Duodenal mucosa (tissue), 2 donors: ENCODE measurements around the gene SEMA4C.

ENCODE experiments used
- H3K27ac ChIP-seq: one replicate; pipeline ENCODE4 v1.7.0; 2013; ENCODE audit warnings: low read depth, low read length
- H3K27me3 ChIP-seq, 2 donors: one replicate each; pipeline ENCODE4 v1.7.0; 2013; ENCODE audit warnings: low read length in 2 of 2, control low read depth in 1 of 2; ENCODE audit not compliant: insufficient read depth in 2 of 2, control insufficient read depth in 1 of 2
- H3K36me3 ChIP-seq, 2 donors: one replicate each; pipeline ENCODE4 v1.7.0; 2013; ENCODE audit warnings: low read length in 2 of 2, control low read depth in 1 of 2; ENCODE audit not compliant: insufficient read depth in 2 of 2, control insufficient read depth in 1 of 2
- H3K4me1 ChIP-seq, 2 donors: one replicate each; pipeline ENCODE4 v1.7.0; 2013; ENCODE audit warnings: low read length in 2 of 2, control low read depth in 1 of 2; ENCODE audit not compliant: insufficient read depth in 2 of 2, control insufficient read depth in 1 of 2
- H3K4me3 ChIP-seq, 2 donors: one replicate each; pipeline ENCODE4 v1.7.0; 2013; ENCODE audit warnings: low read length in 2 of 2, low read depth in 1 of 2
- H3K9ac ChIP-seq, 2 donors: one replicate each; pipeline ENCODE4 v1.7.0; 2013; ENCODE audit warnings: low read length in 2 of 2, low read depth in 1 of 2
- H3K9me3 ChIP-seq, 2 donors: one replicate each; pipeline ENCODE4 v1.7.0; 2013; ENCODE audit warnings: low read length in 2 of 2, control low read depth in 1 of 2; ENCODE audit not compliant: control insufficient read depth in 1 of 2

SEMA4C gene

GRCh38 chr2:96912346-96913116 is 42.7 kb upstream of the SEMA4C start:
- H3K27ac ChIP-seq: no peak overlapping the region
- no peak overlapping the region for H3K4me3 ChIP-seq
- H3K4me1 ChIP-seq: peaks cover 4 to 23% of the 10 kb centered on the region in 2 donors
- H3K9me3 ChIP-seq: no peaks in the 10 kb centered on the region
- no peaks in the 10 kb centered on the region for H3K36me3 ChIP-seq
- no peak overlapping the region for H3K9ac ChIP-seq
- peaks cover 0 to 3% of the 10 kb centered on the region in 2 donors for H3K27me3 ChIP-seq

- Histone ChIP-seq H3K9me3 (no peaks in the 10 kb centered on the region), H3K4me1 (peaks cover 4 to 20% of the 10 kb centered on the region in 2 donors), H3K36me3 (no peaks in the 10 kb centered on the region), H3K4me3 (no peak overlapping the region), H3K27ac (no peak overlapping the region), H3K9ac (no peak overlapping the region), H3K27me3 (peaks cover 0 to 3% of the 10 kb centered on the region in 2 donors)
Measured at GRCh38 chr2:96909611-96910021, 39.7 kb upstream of the SEMA4C start.

GRCh38 chr2:96907115-96908041 is 37.5 kb upstream of the SEMA4C start:
- no peak overlapping the region for H3K9ac ChIP-seq
- H3K27ac ChIP-seq: peak overlapping the region; percentile 50
- peak overlapping the region in 1 of 2 donors; percentile 8 for H3K4me3 ChIP-seq
- H3K36me3 ChIP-seq: no peaks in the 10 kb centered on the region
- no peaks in the 10 kb centered on the region for H3K9me3 ChIP-seq
- H3K27me3 ChIP-seq: no peaks in the 10 kb centered on the region
- peaks cover 0 to 6% of the 10 kb centered on the region in 2 donors for H3K4me1 ChIP-seq

GRCh38 chr2:96906729-96907114 is 36.8 kb upstream of the SEMA4C start:
- Histone ChIP-seq H3K4me3 (no peak overlapping the region), H3K27ac (peak overlapping the region; percentile 50), H3K27me3 (no peaks in the 10 kb centered on the region), H3K9me3 (no peaks in the 10 kb centered on the region), H3K4me1 (peaks cover 0 to 6% of the 10 kb centered on the region in 2 donors), H3K9ac (no peak overlapping the region), H3K36me3 (no peaks in the 10 kb centered on the region)

- H3K4me1 ChIP-seq: peaks cover 0 to 6% of the 10 kb centered on the region in 2 donors
- H3K27me3 ChIP-seq: no peaks in the 10 kb centered on the region
- no peak overlapping the region for H3K4me3 ChIP-seq
- H3K9ac ChIP-seq: no peak overlapping the region
- H3K36me3 ChIP-seq: no peaks in the 10 kb centered on the region
- H3K9me3 ChIP-seq: no peaks in the 10 kb centered on the region
- H3K27ac ChIP-seq: no peak overlapping the region
Measured at GRCh38 chr2:96903815-96904214, 33.9 kb upstream of the SEMA4C start.

DNA sequence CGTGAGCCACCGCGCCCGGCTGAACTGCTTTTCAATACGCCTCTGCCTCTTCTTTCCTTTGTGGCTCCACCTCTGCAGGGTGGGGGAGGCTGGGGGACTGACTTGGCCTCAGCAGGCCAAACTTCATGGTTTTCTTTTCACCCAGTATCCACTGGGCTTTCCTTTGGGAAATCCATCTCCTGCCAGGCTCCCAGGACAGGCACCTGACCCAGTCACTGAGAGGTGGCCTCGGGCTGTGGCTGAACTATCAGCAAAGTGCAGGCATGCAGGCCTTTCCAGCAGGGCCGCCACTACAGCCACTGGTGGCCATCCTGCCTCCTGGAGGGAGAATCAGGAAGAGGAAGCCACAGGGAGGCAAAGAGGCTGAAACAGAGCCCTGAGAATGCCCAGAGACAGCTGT is 33.4 kb upstream of the SEMA4C start:
- Histone ChIP-seq H3K27me3 (no peaks in the 10 kb centered on the region), H3K9ac (no peak overlapping the region), H3K4me1 (peaks cover 0 to 6% of the 10 kb centered on the region in 2 donors), H3K4me3 (no peak overlapping the region), H3K9me3 (no peaks in the 10 kb centered on the region), H3K27ac (no peak overlapping the region), H3K36me3 (no peaks in the 10 kb centered on the region)

DNA sequence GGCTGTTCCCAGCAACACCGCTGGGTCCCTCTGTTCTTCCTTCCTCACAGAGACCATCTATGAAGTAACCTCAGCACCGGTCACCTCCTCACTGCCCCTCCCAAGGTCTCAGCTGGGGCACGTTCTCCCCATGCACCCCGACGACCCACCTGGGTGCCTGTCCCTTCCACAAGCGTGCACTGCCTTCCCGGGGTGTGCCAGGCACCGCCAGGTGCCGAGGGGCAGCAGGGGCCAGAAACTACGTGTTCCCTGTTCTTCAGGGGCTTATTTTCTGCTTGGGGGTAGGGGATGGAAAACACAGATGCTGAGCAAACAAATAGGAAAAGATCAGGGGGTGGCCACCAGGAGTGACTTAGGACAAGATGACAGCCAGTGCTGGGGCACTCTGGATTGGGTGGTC is 30.4 kb upstream of the SEMA4C start:
- Histone ChIP-seq H3K27me3 (no peaks in the 10 kb centered on the region), H3K27ac (no peak overlapping the region), H3K4me1 (peaks cover 9 to 11% of the 10 kb centered on the region in 2 donors), H3K9ac (no peak overlapping the region), H3K36me3 (no peaks in the 10 kb centered on the region), H3K9me3 (no peaks in the 10 kb centered on the region), H3K4me3 (no peak overlapping the region)

DNA sequence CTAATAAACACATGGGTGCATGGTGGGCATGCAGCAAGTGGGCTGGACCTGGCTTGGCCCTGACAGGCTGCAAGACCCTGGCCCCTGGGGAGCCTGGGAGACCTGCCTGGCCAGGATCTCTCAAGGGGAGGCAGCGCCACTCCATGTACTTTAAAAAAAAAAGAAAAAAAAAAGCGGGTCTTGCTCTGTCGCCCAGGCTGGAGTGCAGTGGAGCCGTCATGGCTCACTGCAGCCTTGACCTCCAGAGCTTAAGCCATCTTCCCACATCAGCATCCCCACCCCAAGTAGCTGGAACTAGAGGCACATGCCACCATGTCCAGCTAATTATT is 29.5 kb upstream of the SEMA4C start:
- Histone ChIP-seq H3K27me3 (no peaks in the 10 kb centered on the region), H3K9ac (no peak overlapping the region), H3K4me3 (no peak overlapping the region), H3K36me3 (no peaks in the 10 kb centered on the region), H3K27ac (no peak overlapping the region), H3K9me3 (no peaks in the 10 kb centered on the region), H3K4me1 (peaks cover 10 to 15% of the 10 kb centered on the region in 2 donors)

GRCh38 chr2:96898641-96899412 is 28.9 kb upstream of the SEMA4C start:
- no peak overlapping the region for H3K27ac ChIP-seq
- H3K9ac ChIP-seq: no peak overlapping the region

DNA sequence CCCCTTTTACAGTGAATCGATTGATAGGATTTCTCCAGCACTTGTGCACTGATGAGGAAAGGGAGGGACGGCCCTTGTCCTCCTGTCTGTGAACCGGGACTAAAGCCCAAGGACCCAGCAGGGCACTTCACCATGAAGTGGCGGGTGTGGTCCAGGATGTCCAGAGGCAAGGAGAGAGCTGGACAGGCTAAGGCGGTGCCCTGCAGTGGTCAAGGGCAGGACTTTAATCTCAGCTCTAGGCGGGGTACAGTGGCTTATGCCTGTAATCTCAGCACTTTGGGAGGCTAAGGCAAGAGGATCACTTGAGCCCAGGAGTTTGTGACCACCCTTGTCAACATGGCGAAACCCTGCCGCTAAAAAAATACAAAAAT is 28.2 kb upstream of the SEMA4C start:
- peaks cover 10 to 15% of the 10 kb centered on the region in 2 donors for H3K4me1 ChIP-seq
- H3K4me3 ChIP-seq: no peak overlapping the region
- H3K36me3 ChIP-seq: no peaks in the 10 kb centered on the region
- no peak overlapping the region for H3K9ac ChIP-seq
- H3K27me3 ChIP-seq: no peaks in the 10 kb centered on the region
- H3K9me3 ChIP-seq: no peaks in the 10 kb centered on the region
- H3K27ac ChIP-seq: no peak overlapping the region

More at GRCh38 chr2:96898641-96899412, 28.9 kb upstream of the SEMA4C start:
- Histone ChIP-seq H3K27me3 (no peaks in the 10 kb centered on the region), H3K4me1 (peaks cover 10 to 15% of the 10 kb centered on the region in 2 donors), H3K4me3 (no peak overlapping the region), H3K36me3 (no peaks in the 10 kb centered on the region), H3K9me3 (no peaks in the 10 kb centered on the region)
